A549 (cell line): ENCODE data around the gene R3HDM2.

Experiments
- EP300 ChIP-seq, 2 experiments: fragments of >200 bp; sonication (Bioruptor Twin); formaldehyde crosslinking; IDR thresholded peaks; 2 replicates in 1 of 2; 3 replicates in 1 of 2; pipeline ENCODE4 v1.6.1; 2016 to 2017
- GATA3 ChIP-seq: IDR thresholded peaks from 2 replicates; pipeline ENCODE4 v1.6.1; 2012; ENCODE audit warnings: borderline replicate concordance
- TF ChIP-seq, protein P1 (sequence below): fragments of >200 bp; sonication (Bioruptor Twin); formaldehyde crosslinking; IDR thresholded peaks from 3 replicates; pipeline ENCODE4 v1.5.1; 2016

DNA sequence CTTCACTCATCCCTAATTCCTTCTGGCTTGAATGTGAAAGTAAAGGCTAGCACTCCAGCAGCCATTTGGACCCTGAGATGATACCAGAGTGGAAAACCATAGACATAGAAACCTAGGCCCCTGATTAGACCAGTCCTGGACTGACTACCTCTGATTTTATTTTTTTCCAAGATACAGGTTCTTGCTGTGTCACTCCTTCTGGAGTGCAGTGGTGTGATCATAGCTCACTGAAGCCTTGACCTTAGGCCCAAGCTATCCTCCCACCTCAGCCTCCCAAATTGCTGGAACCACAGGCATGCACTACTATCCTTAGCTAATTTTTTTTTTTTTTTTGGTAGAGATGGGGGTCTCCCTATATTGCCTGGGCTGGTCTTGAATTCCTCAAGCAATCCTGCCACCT, 105.4 kb downstream of the R3HDM2 start:
- no peak for TF ChIP-seq EP300 (IDR thresholded peaks at IDR 0.05)
- TF ChIP-seq, protein P1, sequence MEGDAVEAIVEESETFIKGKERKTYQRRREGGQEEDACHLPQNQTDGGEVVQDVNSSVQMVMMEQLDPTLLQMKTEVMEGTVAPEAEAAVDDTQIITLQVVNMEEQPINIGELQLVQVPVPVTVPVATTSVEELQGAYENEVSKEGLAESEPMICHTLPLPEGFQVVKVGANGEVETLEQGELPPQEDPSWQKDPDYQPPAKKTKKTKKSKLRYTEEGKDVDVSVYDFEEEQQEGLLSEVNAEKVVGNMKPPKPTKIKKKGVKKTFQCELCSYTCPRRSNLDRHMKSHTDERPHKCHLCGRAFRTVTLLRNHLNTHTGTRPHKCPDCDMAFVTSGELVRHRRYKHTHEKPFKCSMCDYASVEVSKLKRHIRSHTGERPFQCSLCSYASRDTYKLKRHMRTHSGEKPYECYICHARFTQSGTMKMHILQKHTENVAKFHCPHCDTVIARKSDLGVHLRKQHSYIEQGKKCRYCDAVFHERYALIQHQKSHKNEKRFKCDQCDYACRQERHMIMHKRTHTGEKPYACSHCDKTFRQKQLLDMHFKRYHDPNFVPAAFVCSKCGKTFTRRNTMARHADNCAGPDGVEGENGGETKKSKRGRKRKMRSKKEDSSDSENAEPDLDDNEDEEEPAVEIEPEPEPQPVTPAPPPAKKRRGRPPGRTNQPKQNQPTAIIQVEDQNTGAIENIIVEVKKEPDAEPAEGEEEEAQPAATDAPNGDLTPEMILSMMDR = no peak
- TF ChIP-seq GATA3 = no peak
